Activated CD8-positive, alpha-beta T cell treated with anti-CD3 and anti-CD28 coated beads for 36 hours (primary cell): Measurements from ENCODE around the gene CTSH. TPM values are rescaled to one million over a fixed set of nuclear protein-coding genes. Genes with fewer than 3 reads are reported as not detected.
A peak's percentile ranks its signal among the peaks of the same experiment; 100 is the strongest.

Experiments
- ATAC-seq: fragments of 200-7000 bp; cut with Tn5 transposase; one replicate; pipeline ENCODE4 v1.10.0; 2021; ENCODE audit warnings: mild to moderate bottlenecking, moderate library complexity
- CTCF ChIA-PET: fragments of 350-600 bp; sonication (Branson Sonifier 250); formaldehyde crosslinking; loops from one replicate; lab custom pipeline; 2021; ENCODE audit warnings: antibody characterized with exemption; lab: Charles Lee
- POLR2A ChIA-PET: fragments of 350-600 bp; sonication (Branson Sonifier 250); formaldehyde crosslinking; loops from one replicate; lab custom pipeline; 2021; ENCODE audit warnings: antibody characterized with exemption; lab: Charles Lee
- DNase-seq: peaks from one replicate; pipeline ENCODE4 v3.0.0-alpha.2; 2020
- H3K27ac Mint-ChIP-seq: one replicate; pipeline ENCODE4 v1.8.0; 2021; ENCODE audit warnings: mild to moderate bottlenecking, mixed read lengths
- H3K27me3 Mint-ChIP-seq: one replicate; pipeline ENCODE4 v1.8.0; 2021; ENCODE audit warnings: mixed read lengths
- H3K36me3 Mint-ChIP-seq: one replicate; pipeline ENCODE4 v1.8.0; 2021; ENCODE audit warnings: low read depth, mixed read lengths
- H3K4me1 Mint-ChIP-seq: one replicate; pipeline ENCODE4 v1.8.0; 2021; ENCODE audit warnings: low read depth, mixed read lengths
- H3K4me3 Mint-ChIP-seq: one replicate; pipeline ENCODE4 v1.8.0; 2021; ENCODE audit warnings: mild to moderate bottlenecking, moderate library complexity, mixed read lengths
- H3K9me3 Mint-ChIP-seq: one replicate; pipeline ENCODE4 v1.8.0; 2021; ENCODE audit warnings: mixed read lengths
- intact Hi-C: fragments of 100-400 bp; cut with micrococcal nuclease; formaldehyde crosslinking; loops from one replicate; pipeline ENCODE4 v1.10.0; 2022
- total RNA-seq, 2 experiments: library from RNA; stranded (reverse); gene quantifications; one replicate each; pipeline ENCODE4 v1.2.3, GENCODE V29; 2021
- TF ChIP-seq, protein P1 (sequence below): fragments of 200-600 bp; IDR thresholded peaks from one replicate; pipeline ENCODE4 v1.8.0; 2022; ENCODE audit warnings: antibody characterized with exemption, mild to moderate bottlenecking

Gene CTSH
- total RNA-seq, 2 experiments from 2014 or later: 13.2 to 14.1 TPM

DNA sequence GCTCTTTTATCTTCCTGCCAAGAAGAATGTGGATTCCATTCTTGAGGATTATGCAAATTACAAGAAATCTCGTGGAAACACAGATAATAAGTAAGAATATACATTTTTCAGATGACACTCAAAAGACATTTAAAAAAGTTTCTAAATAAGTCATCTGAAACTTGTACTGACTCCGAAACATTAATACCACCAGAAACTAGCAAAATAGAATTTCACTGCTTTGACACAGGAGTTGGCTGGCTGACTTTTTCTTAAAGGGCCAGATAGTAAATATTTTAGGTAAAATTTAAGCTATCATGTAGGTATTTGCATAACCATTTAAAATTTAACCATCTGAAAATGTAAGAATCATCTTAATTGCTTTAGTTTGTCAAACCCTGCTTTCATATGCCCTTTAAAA lies 51.3 kb downstream of the CTSH start:
- Mint-ChIP-seq H3K4me1 (peaks cover 22% of the 10 kb centered on the region), H3K27me3 (no peaks in the 10 kb centered on the region), H3K27ac (peak overlapping the region; percentile 10), H3K9me3 (no peaks in the 10 kb centered on the region), H3K4me3 (no peak overlapping the region), H3K36me3 (peaks cover 58% of the 10 kb centered on the region)
- intact Hi-C loops: no loop called here
- DNase-seq: no peak
- ChIA-PET CTCF (interaction anchor here (1.8 kb wide), 1 partner anchor 13 kb away, joined by 4 read pairs; no protein-coding TSS in a partner anchor), POLR2A (interaction anchor here (1.6 to 2.2 kb wide), 2 partner anchors 18 to 21 kb away, joined by 5 to 6 read pairs; partner anchors contain the start of gene MORF4L1)
- TF ChIP-seq, protein P1, sequence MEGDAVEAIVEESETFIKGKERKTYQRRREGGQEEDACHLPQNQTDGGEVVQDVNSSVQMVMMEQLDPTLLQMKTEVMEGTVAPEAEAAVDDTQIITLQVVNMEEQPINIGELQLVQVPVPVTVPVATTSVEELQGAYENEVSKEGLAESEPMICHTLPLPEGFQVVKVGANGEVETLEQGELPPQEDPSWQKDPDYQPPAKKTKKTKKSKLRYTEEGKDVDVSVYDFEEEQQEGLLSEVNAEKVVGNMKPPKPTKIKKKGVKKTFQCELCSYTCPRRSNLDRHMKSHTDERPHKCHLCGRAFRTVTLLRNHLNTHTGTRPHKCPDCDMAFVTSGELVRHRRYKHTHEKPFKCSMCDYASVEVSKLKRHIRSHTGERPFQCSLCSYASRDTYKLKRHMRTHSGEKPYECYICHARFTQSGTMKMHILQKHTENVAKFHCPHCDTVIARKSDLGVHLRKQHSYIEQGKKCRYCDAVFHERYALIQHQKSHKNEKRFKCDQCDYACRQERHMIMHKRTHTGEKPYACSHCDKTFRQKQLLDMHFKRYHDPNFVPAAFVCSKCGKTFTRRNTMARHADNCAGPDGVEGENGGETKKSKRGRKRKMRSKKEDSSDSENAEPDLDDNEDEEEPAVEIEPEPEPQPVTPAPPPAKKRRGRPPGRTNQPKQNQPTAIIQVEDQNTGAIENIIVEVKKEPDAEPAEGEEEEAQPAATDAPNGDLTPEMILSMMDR: no peak
- ATAC-seq: no peak

DNA sequence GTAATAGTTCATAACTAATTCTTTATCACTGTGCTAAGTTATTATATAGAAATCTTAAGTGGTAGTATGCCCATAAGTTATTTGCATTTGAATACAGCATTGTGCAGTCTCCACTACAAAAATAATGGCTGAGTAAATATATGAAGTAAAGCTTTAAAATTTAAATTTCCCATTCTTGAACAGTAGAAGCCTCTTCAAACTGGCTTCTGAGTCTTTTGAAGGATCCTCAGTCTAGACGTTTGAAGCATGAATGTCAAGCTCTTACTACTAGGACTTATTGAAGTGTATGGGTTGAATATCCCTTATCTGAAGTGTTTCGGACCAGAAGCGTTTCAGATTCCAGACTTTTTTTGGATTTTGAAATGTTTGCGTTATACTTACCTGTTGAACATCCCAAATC lies 55.8 kb downstream of the CTSH start:
- Mint-ChIP-seq H3K36me3 (peaks cover 55% of the 10 kb centered on the region), H3K27ac (no peak overlapping the region), H3K9me3 (no peaks in the 10 kb centered on the region), H3K4me1 (peaks cover 33% of the 10 kb centered on the region), H3K27me3 (no peaks in the 10 kb centered on the region), H3K4me3 (no peak overlapping the region)
- intact Hi-C loops: no loop called here
- TF ChIP-seq, protein P1: no peak
- ATAC-seq (no peak), DNase-seq (no peak)
- CTCF ChIA-PET: interaction anchor here (3.2 kb wide), 1 partner anchor 19 kb away, joined by 13 read pairs; no protein-coding TSS in a partner anchor
- POLR2A ChIA-PET: interaction anchor here (0.7 to 1.1 kb wide), 2 partner anchors 15 kb away, joined by 3 read pairs; no protein-coding TSS in a partner anchor

DNA sequence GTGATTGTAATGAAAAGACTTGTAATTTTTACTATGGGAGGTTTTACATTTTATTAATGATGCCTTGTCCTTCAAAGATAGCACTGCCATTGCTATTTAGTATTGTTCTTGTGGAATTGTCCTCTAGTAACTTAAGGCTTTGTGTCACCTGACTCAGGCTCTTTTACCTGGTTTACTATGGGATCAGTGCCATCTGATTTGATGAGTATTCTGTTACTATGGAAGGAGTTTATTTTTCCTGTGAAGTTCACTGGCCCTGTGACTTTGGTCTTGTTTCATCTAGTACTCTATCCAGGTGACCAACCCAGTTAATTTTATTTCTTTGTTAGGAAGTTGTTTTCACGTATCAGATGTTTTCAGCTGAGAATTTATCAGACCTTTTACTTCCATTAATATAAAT lies 63.2 kb downstream of the CTSH start:
- CTCF ChIA-PET: interaction anchor here (1.1 to 2.0 kb wide), 2 partner anchors 10 to 70 kb away, joined by 3 to 4 read pairs; no protein-coding TSS in a partner anchor
- peak overlapping the region; percentile 38 for H3K27ac Mint-ChIP-seq
- H3K4me1 Mint-ChIP-seq: peaks cover 62% of the 10 kb centered on the region
- POLR2A ChIA-PET: interaction anchor here (2.9 kb wide), 1 partner anchor 8 kb away, joined by 17 read pairs; no protein-coding TSS in a partner anchor
- H3K4me3 Mint-ChIP-seq: no peak overlapping the region
- no peak for ATAC-seq
- H3K9me3 Mint-ChIP-seq: no peaks in the 10 kb centered on the region
- H3K27me3 Mint-ChIP-seq: no peaks in the 10 kb centered on the region
- TF ChIP-seq, protein P1: no peak
- intact Hi-C loops: no loop called here
- peaks cover 57% of the 10 kb centered on the region for H3K36me3 Mint-ChIP-seq
- DNase-seq: no peak

DNA sequence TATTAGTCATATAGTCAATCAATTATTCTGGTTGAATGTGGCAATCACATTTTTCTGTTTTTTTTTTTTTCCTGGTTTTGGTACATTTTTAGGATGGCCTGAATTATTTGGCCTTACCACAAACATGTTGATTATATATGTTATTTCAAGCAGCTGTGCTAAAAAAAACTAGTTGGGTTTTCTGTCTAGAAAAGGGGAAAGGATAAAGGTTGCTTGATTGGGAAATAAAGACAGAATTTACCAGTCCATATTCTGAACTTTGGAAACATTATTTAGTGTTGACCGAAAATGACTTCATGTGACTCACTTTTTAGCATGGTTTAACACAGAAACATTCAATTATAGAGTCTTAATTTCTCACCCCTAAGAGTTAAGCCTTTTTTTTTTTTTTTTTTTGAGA lies 64.0 kb downstream of the CTSH start:
- ChIA-PET POLR2A (interaction anchor here (2.9 kb wide), 1 partner anchor 7 kb away, joined by 17 read pairs; no protein-coding TSS in a partner anchor), CTCF (interaction anchor here (1.0 to 2.0 kb wide), 4 partner anchors 11 to 130 kb away, joined by 4 to 8 read pairs (median 6); no protein-coding TSS in a partner anchor)
- Mint-ChIP-seq H3K36me3 (peaks cover 56% of the 10 kb centered on the region), H3K27ac (no peak overlapping the region), H3K4me1 (peaks cover 67% of the 10 kb centered on the region), H3K9me3 (no peaks in the 10 kb centered on the region), H3K27me3 (no peaks in the 10 kb centered on the region), H3K4me3 (no peak overlapping the region)
- DNase-seq (no peak), ATAC-seq (no peak)
- TF ChIP-seq, protein P1: no peak
- intact Hi-C loops: no loop called here

DNA sequence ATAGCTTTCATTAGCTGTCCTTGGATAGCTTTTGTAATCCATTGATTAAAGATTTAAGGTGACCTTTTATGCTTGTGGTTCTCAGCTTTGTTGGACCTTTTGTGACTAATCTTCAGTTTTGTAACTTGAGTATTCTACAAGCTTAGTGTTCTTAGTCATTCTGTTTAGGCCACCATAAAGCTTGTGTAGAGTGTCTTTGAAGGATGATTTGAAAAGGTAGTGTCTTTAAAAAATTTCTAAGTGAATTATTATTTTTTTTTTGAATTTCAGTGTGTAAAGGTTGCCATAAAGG lies 64.7 kb downstream of the CTSH start:
- Mint-ChIP-seq H3K27ac (peak overlapping the region; percentile 65), H3K4me1 (peaks cover 68% of the 10 kb centered on the region), H3K36me3 (peaks cover 56% of the 10 kb centered on the region), H3K27me3 (no peaks in the 10 kb centered on the region), H3K9me3 (no peaks in the 10 kb centered on the region), H3K4me3 (no peak overlapping the region)
- intact Hi-C loops: no loop called here
- POLR2A ChIA-PET: interaction anchor here (0.7 to 0.9 kb wide), 2 partner anchors 17 to 289 kb away, joined by 3 read pairs; no protein-coding TSS in a partner anchor
- TF ChIP-seq, protein P1: no peak
- ATAC-seq (peak; percentile 70), DNase-seq (no peak)
- CTCF ChIA-PET: interaction anchor here (0.7 to 1.4 kb wide), 5 partner anchors 11 to 129 kb away, joined by 4 to 8 read pairs (median 6); no protein-coding TSS in a partner anchor
